Vagina (tissue), 2 donors: ENCODE data around the gene TRIM66. TPM values are rescaled to one million over a fixed set of nuclear protein-coding genes. Genes with fewer than 3 reads are reported as not detected.

Source experiments
- DNase-seq, 2 donors: peaks; one replicate each; pipeline ENCODE4 v3.0.0-alpha.2; 2017; ENCODE audit errors: extremely low spot score in 2 of 2
- H3K27ac ChIP-seq: fragments of 200-600 bp; sonication (generic); one replicate; pipeline ENCODE4 v1.5.1; 2019
- H3K27me3 ChIP-seq: fragments of 200-600 bp; sonication (generic); one replicate; pipeline ENCODE4 v1.5.1; 2019
- H3K36me3 ChIP-seq, 2 donors: fragments of 200-600 bp; sonication (generic); one replicate each; pipeline ENCODE4 v1.5.1; 2017 to 2019
- H3K4me1 ChIP-seq: fragments of 200-600 bp; sonication (generic); one replicate; pipeline ENCODE4 v1.5.1; 2019
- H3K4me3 ChIP-seq, 2 donors: fragments of 200-600 bp; sonication (generic); 1 replicate in 1 of 2; 2 replicates in 1 of 2; pipeline ENCODE4 v1.5.1; 2016 to 2019
- H3K9me3 ChIP-seq: fragments of 200-600 bp; sonication (generic); one replicate; pipeline ENCODE4 v1.5.1; 2019
- CTCF ChIP-seq, 3 experiments: fragments of 450-650 bp in 2 of 3; fragments of 200-600 bp in 1 of 3; sonication (generic) in 1 of 3; IDR thresholded peaks; one replicate each; pipeline ENCODE4 v1.5.1; 2017 to 2019; ENCODE audit warnings: antibody characterized with exemption in 3 of 3, mild to moderate bottlenecking in 2 of 3, moderate library complexity in 2 of 3
- POLR2A ChIP-seq, 2 donors: fragments of 450-650 bp; IDR thresholded peaks; one replicate each; pipeline ENCODE4 v1.6.1; 2017; ENCODE audit warnings: antibody characterized with exemption in 2 of 2, mild to moderate bottlenecking in 2 of 2, moderate library complexity in 2 of 2
- POLR2AphosphoS5 ChIP-seq, 2 donors: sonication (generic); formaldehyde crosslinking; IDR thresholded peaks; one replicate each; pipeline ENCODE4 v1.9.0; 2017; ENCODE audit warnings: antibody characterized with exemption in 2 of 2, mild to moderate bottlenecking in 2 of 2, low read depth in 1 of 2; ENCODE audit not compliant: insufficient read depth in 1 of 2
- intact Hi-C: fragments of 100-400 bp; cut with DNase I; formaldehyde crosslinking; loops from one replicate; pipeline ENCODE4 v1.15.1; 2023
- total RNA-seq: library from RNA; depleted of rRNA; stranded (reverse); fragments of >200 nt; gene quantifications from one replicate; pipeline ENCODE4 v1.2.3, GENCODE V29; 2016

The TRIM66 gene
- total RNA-seq, 1 donor from 2014 or later = 12.8 TPM

DNA sequence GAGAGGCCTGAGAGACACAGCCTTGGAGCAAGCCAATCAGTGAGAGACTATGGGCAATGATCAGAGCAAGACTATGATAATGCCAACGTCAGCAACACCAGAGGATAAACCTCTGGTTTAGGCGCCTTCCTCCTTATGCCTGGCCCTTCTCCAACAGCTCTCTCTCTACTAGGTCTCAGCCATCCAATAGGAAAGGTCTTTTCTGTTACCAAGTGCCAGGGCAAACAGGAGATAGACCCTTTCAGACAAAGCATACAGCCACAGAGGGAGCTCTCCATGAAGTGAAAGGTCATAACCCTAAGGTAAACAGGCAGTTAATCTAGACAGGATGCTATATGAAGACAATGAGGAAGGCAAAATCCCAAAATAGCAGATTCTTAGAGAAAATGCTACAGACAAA lies 98.0 kb downstream of the TRIM66 start:
- no peak for TF ChIP-seq POLR2A (IDR thresholded peaks at IDR 0.05)
- no peak for TF ChIP-seq CTCF (IDR thresholded peaks at IDR 0.05)
- no peak for TF ChIP-seq POLR2AphosphoS5 (IDR thresholded peaks at IDR 0.05; ENCODE audit: insufficient read depth in 1 of 2, low read depth in 1 of 2)
- Histone ChIP-seq H3K9me3 (no peaks in the 10 kb centered on the region), H3K27me3 (no peaks in the 10 kb centered on the region), H3K36me3 (no peaks in the 10 kb centered on the region), H3K4me1 (no peaks in the 10 kb centered on the region), H3K27ac (no peak overlapping the region), H3K4me3 (no peak overlapping the region)
- intact Hi-C loops = no loop called here
- no peak for DNase-seq

DNA sequence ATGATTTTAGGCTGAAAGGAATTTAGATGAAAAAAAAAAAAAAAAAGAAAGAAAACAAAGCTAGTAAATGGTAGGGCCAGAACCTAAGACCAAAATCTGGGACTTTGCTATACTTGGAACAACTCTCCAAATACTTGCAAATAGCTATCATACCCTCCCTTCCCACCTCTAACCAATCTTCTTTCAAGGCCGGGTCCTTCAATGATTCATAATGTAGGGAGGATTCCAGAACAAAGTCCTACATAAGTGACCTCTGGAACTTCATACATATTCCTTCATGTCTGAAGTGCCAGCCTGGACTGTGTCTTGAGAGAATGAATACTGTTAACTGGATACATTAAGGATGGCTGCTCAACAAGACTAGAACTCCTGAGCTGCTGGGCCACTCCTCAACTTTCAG lies 98.4 kb downstream of the TRIM66 start:
- Histone ChIP-seq H3K27me3 (no peaks in the 10 kb centered on the region), H3K4me1 (no peaks in the 10 kb centered on the region), H3K4me3 (no peak overlapping the region), H3K36me3 (no peaks in the 10 kb centered on the region), H3K9me3 (no peaks in the 10 kb centered on the region), H3K27ac (no peak overlapping the region)
- TF ChIP-seq POLR2A (IDR thresholded peaks at IDR 0.05) = no peak
- no peak for TF ChIP-seq CTCF (IDR thresholded peaks at IDR 0.05)
- TF ChIP-seq POLR2AphosphoS5 (IDR thresholded peaks at IDR 0.05; ENCODE audit: insufficient read depth in 1 of 2, low read depth in 1 of 2) = no peak
- no peak for DNase-seq
- intact Hi-C loops = no loop called here

DNA sequence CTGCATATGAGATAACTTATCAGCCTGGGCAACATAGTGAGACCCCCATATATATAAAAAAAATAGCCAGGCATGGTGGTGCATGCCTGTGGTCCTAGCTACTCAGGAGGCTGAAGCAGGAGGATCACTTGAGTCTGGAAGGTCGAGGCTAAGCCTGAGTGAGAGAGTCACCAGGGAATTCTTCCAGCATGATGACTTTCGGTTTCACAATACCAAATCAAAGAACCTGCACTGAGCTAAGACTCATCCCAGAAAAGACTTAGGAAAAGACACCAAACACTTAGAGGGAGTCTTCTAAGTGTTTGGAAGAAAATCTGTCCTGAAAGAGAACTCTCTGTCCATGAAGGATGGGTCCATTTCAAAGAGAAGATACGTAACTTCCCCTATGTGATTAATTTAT lies 101.2 kb downstream of the TRIM66 start:
- H3K4me3 ChIP-seq = no peak overlapping the region
- H3K9me3 ChIP-seq = no peaks in the 10 kb centered on the region
- no peaks in the 10 kb centered on the region for H3K4me1 ChIP-seq
- no peak overlapping the region for H3K27ac ChIP-seq
- no peaks in the 10 kb centered on the region for H3K27me3 ChIP-seq
- H3K36me3 ChIP-seq = no peaks in the 10 kb centered on the region
- TF ChIP-seq CTCF (IDR thresholded peaks at IDR 0.05) = no peak
- intact Hi-C loops = no loop called here
- DNase-seq = no peak

- no peaks in the 10 kb centered on the region for H3K36me3 ChIP-seq
- H3K4me1 ChIP-seq = no peaks in the 10 kb centered on the region
- no peak overlapping the region for H3K27ac ChIP-seq
- intact Hi-C loops = no loop called here
- H3K4me3 ChIP-seq = no peak overlapping the region
- TF ChIP-seq POLR2AphosphoS5 (IDR thresholded peaks at IDR 0.05; ENCODE audit: insufficient read depth in 1 of 2, low read depth in 1 of 2) = no peak
- TF ChIP-seq POLR2A (IDR thresholded peaks at IDR 0.05) = no peak
- TF ChIP-seq CTCF (IDR thresholded peaks at IDR 0.05) = no peak
- no peak for DNase-seq
- H3K9me3 ChIP-seq = no peaks in the 10 kb centered on the region
- no peaks in the 10 kb centered on the region for H3K27me3 ChIP-seq
These were observed 104.5 kb downstream of the TRIM66 start for GRCh38 chr11:8577791-8578581.

- H3K36me3 ChIP-seq = no peaks in the 10 kb centered on the region
- no peaks in the 10 kb centered on the region for H3K27me3 ChIP-seq
- TF ChIP-seq POLR2AphosphoS5 (IDR thresholded peaks at IDR 0.05; ENCODE audit: insufficient read depth in 1 of 2, low read depth in 1 of 2) = no peak
- TF ChIP-seq POLR2A (IDR thresholded peaks at IDR 0.05) = no peak
- no peak for TF ChIP-seq CTCF (IDR thresholded peaks at IDR 0.05)
- intact Hi-C loops = no loop called here
- no peaks in the 10 kb centered on the region for H3K4me1 ChIP-seq
- no peak overlapping the region for H3K27ac ChIP-seq
- H3K9me3 ChIP-seq = no peaks in the 10 kb centered on the region
- no peak for DNase-seq
- H3K4me3 ChIP-seq = no peak overlapping the region
These were observed 107.7 kb downstream of the TRIM66 start for GRCh38 chr11:8574798-8575197.
